H1 (cell line): ENCODE data around the gene CDR2. TPM values are rescaled to one million over a fixed set of nuclear protein-coding genes. Genes with fewer than 3 reads are reported as not detected.

Source experiments
- CBX8 ChIP-seq: fragments of 300-800, 300-1000 bp; sonication (generic); IDR thresholded peaks from 2 replicates; pipeline ENCODE4 v1.7.1; 2016; ENCODE audit warnings: low read depth, low read length, borderline replicate concordance
- CTCF ChIP-seq, 3 experiments: IDR thresholded peaks; 1 replicate in 2 of 3; 2 replicates in 1 of 3; pipeline versions ENCODE4 v1.5.1 to v1.6.1; 2011; ENCODE audit warnings: low read length in 3 of 3, mild to moderate bottlenecking in 3 of 3, inconsistent platforms in 2 of 3, low read depth in 1 of 3, moderate library complexity in 1 of 3; ENCODE audit not compliant: insufficient read depth in 1 of 3; ENCODE audit errors: control extremely low read depth in 1 of 3
- PHF8 ChIP-seq: fragments of 200-600 bp; sonication (generic); conservative IDR thresholded peaks from 2 replicates; pipeline ENCODE4 v1.7.1; 2012; ENCODE audit warnings: low read depth, mild to moderate bottlenecking, inconsistent platforms, low read length, moderate library complexity
- POLR2A ChIP-seq, 2 experiments: IDR thresholded peaks; 1 replicate in 1 of 2; 2 replicates in 1 of 2; pipeline ENCODE4 v1.6.1; 2011; ENCODE audit warnings: low read depth in 2 of 2, low read length in 2 of 2, mild to moderate bottlenecking in 2 of 2; ENCODE audit errors: control extremely low read depth in 1 of 2
- TAF1 ChIP-seq: IDR thresholded peaks from 2 replicates; pipeline ENCODE4 v1.6.1; 2011; ENCODE audit warnings: mild to moderate bottlenecking, low read depth, low read length
- TBP ChIP-seq: IDR thresholded peaks from 2 replicates; pipeline ENCODE4 v1.6.1; 2011; ENCODE audit warnings: low read depth, low read length, improper control_type of control experiment
- polyA plus RNA-seq, 7 experiments: library from polyadenylated mRNA; depleted of rRNA in 3 of 7; stranded (reverse) in 5 of 7; unstranded in 2 of 7; fragments of >200 nt in 5 of 7; fragments of 200-250 nt in 2 of 7; gene quantifications; 1 replicate in 5 of 7; 2 replicates in 1 of 7; 4 replicates in 1 of 7; pipeline versions ENCODE4 v1.2.1 to v1.2.3, GENCODE V29; 2011 to 2013; ENCODE audit warnings: missing spikeins in 2 of 7, mixed read lengths in 2 of 7
- total RNA-seq: library from RNA; stranded (reverse); fragmentation: NEBNext Ultra II Directional; extraction: Animal tissue kit (Norgen Biotek cat#: 25700); gene quantifications from 2 replicates; pipeline ENCODE4 v1.2.1, GENCODE V29; 2021

The CDR2 gene
- total and polyA plus RNA-seq, 2 of the 8 experiments (the other 6 are each of a cell fraction or from before 2014, with no cell fraction given): 16.3 to 34.9 TPM

- no peak for TF ChIP-seq CTCF (IDR thresholded peaks at IDR 0.05; ENCODE audit: control extremely low read depth in 1 of 3, insufficient read depth in 1 of 3, low read depth in 1 of 3, low read length in 3 of 3)
- peak; percentile 75; the same call in 1 of the 2 replicates for TF ChIP-seq TBP
- peak; percentile 82 for TF ChIP-seq PHF8
- peak; percentile 81 for TF ChIP-seq TAF1
- TF ChIP-seq POLR2A (IDR thresholded peaks at IDR 0.05; ENCODE audit: control extremely low read depth in 1 of 2, low read depth in 2 of 2, low read length in 2 of 2): peak; percentile 68 to 84
- no peak for TF ChIP-seq CBX8
Observed at GRCh38 chr16:22374311-22375116, at the start of gene CDR2 (continued).
